Hepatocyte (in vitro differentiated cells): ENCODE measurements around the gene IL22RA1. TPM values are rescaled to one million over a fixed set of nuclear protein-coding genes. Genes with fewer than 3 reads are reported as not detected.

ENCODE experiments used
- DNase-seq: peaks from one replicate; pipeline ENCODE4 v3.0.0-alpha.2; 2016; ENCODE audit warnings: low spot score
- H2AFZ ChIP-seq: fragments of 200-600 bp; sonication (generic); 2 replicates; pipeline ENCODE4 v1.6.0; 2016; ENCODE audit warnings: antibody characterized with exemption, mild to moderate bottlenecking
- H3K27ac ChIP-seq: fragments of 200-600 bp; sonication (generic); 2 replicates; pipeline ENCODE4 v1.5.1; 2016; ENCODE audit warnings: mild to moderate bottlenecking
- H3K27me3 ChIP-seq: fragments of 200-600 bp; sonication (generic); 2 replicates; pipeline ENCODE4 v1.6.1; 2016
- H3K36me3 ChIP-seq: fragments of 200-600 bp; sonication (generic); replicated peaks from 2 replicates; pipeline ENCODE4 v1.5.1; 2016; ENCODE audit warnings: low read depth; ENCODE audit not compliant: insufficient read depth
- H3K4me1 ChIP-seq: fragments of 200-600 bp; sonication (generic); 2 replicates; pipeline ENCODE4 v1.5.1; 2016; ENCODE audit warnings: mild to moderate bottlenecking, moderate library complexity; ENCODE audit not compliant: insufficient read depth
- H3K4me2 ChIP-seq: fragments of 200-600 bp; sonication (generic); 2 replicates; pipeline ENCODE4 v1.6.0; 2016
- H3K4me3 ChIP-seq: fragments of 200-600 bp; sonication (generic); 2 replicates; pipeline ENCODE4 v1.5.1; 2016; ENCODE audit warnings: mild to moderate bottlenecking
- H3K79me2 ChIP-seq: fragments of 200-600 bp; sonication (generic); 2 replicates; pipeline ENCODE4 v1.6.0; 2017; ENCODE audit warnings: mild to moderate bottlenecking
- H3K9me2 ChIP-seq: fragments of 200-600 bp; sonication (generic); replicated peaks from 2 replicates; pipeline ENCODE4 v1.6.0; 2017; ENCODE audit warnings: mild to moderate bottlenecking; ENCODE audit not compliant: insufficient read depth
- H3K9me3 ChIP-seq: fragments of 200-600 bp; sonication (generic); 2 replicates; pipeline ENCODE4 v1.5.1; 2016; ENCODE audit warnings: low read depth, mild to moderate bottlenecking
- H4K20me1 ChIP-seq: fragments of 200-600 bp; sonication (generic); 2 replicates; pipeline ENCODE4 v1.6.0; 2016; ENCODE audit warnings: mild to moderate bottlenecking; ENCODE audit not compliant: insufficient read depth, poor library complexity, severe bottlenecking
- EZH2 ChIP-seq: fragments of 200-600 bp; sonication (generic); IDR thresholded peaks from 2 replicates; pipeline ENCODE4 v1.6.1; 2016; ENCODE audit warnings: antibody characterized with exemption, mild to moderate bottlenecking, borderline replicate concordance
- EZH2phosphoT487 ChIP-seq: fragments of 200-600 bp; sonication (generic); IDR thresholded peaks from one replicate; pipeline ENCODE4 v1.6.1; 2018; ENCODE audit warnings: antibody characterized with exemption, mild to moderate bottlenecking, low read depth, moderate library complexity; ENCODE audit not compliant: unreplicated experiment, severe bottlenecking
- WGBS: methylation state at CpG from one replicate; pipeline ENCODE4 v1.1.6; 2016; ENCODE audit warnings: low lambda C conversion rate; ENCODE audit errors: missing lambda C conversion rate; 5-methylcytosine and 5-hydroxymethylcytosine counted together
- polyA plus RNA-seq: library from polyadenylated mRNA; unstranded; fragments of >200 nt; fragmentation: Nextera tagmentation; extraction: Ambion mirVana; gene quantifications from 2 replicates; pipeline ENCODE4 v1.2.1, GENCODE V29; 2016
- total RNA-seq: library from RNA; depleted of rRNA; stranded (reverse); fragments of >200 nt; gene quantifications from 2 replicates; pipeline ENCODE4 v1.2.3, GENCODE V29; 2014
- TF ChIP-seq, protein P1 (sequence below): fragments of 200-600 bp; sonication (generic); IDR thresholded peaks from 2 replicates; pipeline ENCODE4 v1.5.1; 2016; ENCODE audit warnings: antibody characterized with exemption, mild to moderate bottlenecking; ENCODE audit not compliant: poor library complexity

Gene IL22RA1
- total and polyA plus RNA-seq, 2 experiments from 2014 or later, result 6.1 to 8.2 TPM

DNA sequence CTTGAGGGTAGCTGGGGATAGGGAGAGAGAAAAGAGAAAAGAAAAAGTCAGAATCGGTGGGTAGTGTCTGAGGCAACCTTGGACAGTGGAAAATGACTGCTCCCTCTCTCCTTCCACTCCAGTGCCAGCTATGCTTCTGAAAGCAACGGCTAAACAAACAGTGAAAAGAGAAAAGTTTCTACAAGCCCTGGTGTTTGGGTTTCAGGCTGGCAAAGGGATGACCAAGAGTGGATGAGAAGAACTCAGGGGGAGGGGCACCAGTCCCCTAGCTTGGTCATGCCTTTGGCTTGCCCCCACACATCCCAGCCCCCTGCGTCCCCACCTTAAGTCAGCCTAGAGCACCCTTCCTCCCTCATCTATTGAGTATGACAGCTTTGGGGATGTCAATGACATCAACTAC is 8.6 kb downstream of the IL22RA1 start:
- Histone ChIP-seq H4K20me1 (no peaks in the 10 kb centered on the region), H3K9me2 (no peaks in the 10 kb centered on the region), H2AFZ (no peak overlapping the region), H3K36me3 (no peaks in the 10 kb centered on the region), H3K4me3 (no peak overlapping the region), H3K27ac (no peak overlapping the region), H3K27me3 (no peaks in the 10 kb centered on the region), H3K4me1 (no peaks in the 10 kb centered on the region), H3K4me2 (no peak overlapping the region), H3K9me3 (no peaks in the 10 kb centered on the region), H3K79me2 (no peaks in the 10 kb centered on the region)
- TF ChIP-seq EZH2 (no peak), EZH2phosphoT487 (no peak)
- TF ChIP-seq, protein P1, sequence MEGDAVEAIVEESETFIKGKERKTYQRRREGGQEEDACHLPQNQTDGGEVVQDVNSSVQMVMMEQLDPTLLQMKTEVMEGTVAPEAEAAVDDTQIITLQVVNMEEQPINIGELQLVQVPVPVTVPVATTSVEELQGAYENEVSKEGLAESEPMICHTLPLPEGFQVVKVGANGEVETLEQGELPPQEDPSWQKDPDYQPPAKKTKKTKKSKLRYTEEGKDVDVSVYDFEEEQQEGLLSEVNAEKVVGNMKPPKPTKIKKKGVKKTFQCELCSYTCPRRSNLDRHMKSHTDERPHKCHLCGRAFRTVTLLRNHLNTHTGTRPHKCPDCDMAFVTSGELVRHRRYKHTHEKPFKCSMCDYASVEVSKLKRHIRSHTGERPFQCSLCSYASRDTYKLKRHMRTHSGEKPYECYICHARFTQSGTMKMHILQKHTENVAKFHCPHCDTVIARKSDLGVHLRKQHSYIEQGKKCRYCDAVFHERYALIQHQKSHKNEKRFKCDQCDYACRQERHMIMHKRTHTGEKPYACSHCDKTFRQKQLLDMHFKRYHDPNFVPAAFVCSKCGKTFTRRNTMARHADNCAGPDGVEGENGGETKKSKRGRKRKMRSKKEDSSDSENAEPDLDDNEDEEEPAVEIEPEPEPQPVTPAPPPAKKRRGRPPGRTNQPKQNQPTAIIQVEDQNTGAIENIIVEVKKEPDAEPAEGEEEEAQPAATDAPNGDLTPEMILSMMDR, result no peak
- 88% methylated on average over 3 of the region's 3 CpGs for WGBS
- DNase-seq, result no peak

DNA sequence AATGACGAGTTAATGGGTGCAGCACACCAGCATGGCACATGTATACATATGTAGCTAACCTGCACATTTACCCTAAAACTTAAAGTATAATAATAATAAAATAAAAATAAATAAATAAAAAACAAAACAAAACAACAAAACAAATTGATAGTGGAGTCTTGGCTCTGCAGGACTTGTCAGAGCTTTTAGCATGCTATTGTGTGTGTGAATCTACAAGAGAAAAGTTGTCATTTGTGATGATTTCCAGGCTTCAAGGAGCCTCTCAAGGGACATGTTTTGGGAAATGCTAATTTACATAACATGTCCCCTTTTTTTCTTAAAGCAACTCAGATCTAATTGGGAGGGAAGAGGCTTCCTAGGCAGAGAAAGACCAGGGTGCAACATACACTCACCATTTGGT is 9.1 kb downstream of the IL22RA1 start:
- Histone ChIP-seq H3K9me2 (no peaks in the 10 kb centered on the region), H2AFZ (no peak overlapping the region), H3K79me2 (no peaks in the 10 kb centered on the region), H3K4me1 (no peaks in the 10 kb centered on the region), H3K27me3 (no peaks in the 10 kb centered on the region), H3K27ac (no peak overlapping the region), H4K20me1 (no peaks in the 10 kb centered on the region), H3K9me3 (no peaks in the 10 kb centered on the region), H3K4me2 (no peak overlapping the region), H3K36me3 (no peaks in the 10 kb centered on the region), H3K4me3 (no peak overlapping the region)
- WGBS, result 95% methylated on average over 1 of the region's 1 CpG
- TF ChIP-seq EZH2, result no peak
- TF ChIP-seq EZH2phosphoT487, result no peak
- TF ChIP-seq, protein P1, result no peak
- no peak for DNase-seq

DNA sequence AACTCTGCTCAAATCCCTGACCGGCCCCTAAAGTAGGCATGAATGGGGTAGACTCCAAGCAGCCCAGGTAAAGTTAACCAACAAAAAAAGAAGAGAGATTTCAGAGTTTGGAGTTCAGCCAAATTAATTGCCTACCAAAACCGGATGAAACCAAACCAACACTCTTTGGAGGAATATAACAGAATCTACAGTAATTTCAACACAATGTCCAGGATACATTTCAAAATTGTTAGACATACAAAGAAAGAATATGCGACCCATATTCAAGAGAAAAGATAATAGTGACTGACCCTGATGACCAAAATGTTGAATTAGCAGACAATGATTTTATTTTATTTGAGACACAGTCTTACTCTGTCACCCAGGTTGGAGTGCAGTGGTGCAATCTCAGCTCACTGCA is 12.6 kb downstream of the IL22RA1 start:
- Histone ChIP-seq H3K9me2 (no peaks in the 10 kb centered on the region), H2AFZ (no peak overlapping the region), H3K9me3 (no peaks in the 10 kb centered on the region), H3K27me3 (no peaks in the 10 kb centered on the region), H3K4me3 (no peak overlapping the region), H3K27ac (no peak overlapping the region), H3K79me2 (no peaks in the 10 kb centered on the region), H3K4me1 (no peaks in the 10 kb centered on the region), H3K36me3 (no peaks in the 10 kb centered on the region), H3K4me2 (no peak overlapping the region), H4K20me1 (no peaks in the 10 kb centered on the region)
- TF ChIP-seq, protein P1, result no peak
- no peak for TF ChIP-seq EZH2
- TF ChIP-seq EZH2phosphoT487, result no peak
- WGBS, result 94% methylated on average over 3 of the region's 3 CpGs
- no peak for DNase-seq

DNA sequence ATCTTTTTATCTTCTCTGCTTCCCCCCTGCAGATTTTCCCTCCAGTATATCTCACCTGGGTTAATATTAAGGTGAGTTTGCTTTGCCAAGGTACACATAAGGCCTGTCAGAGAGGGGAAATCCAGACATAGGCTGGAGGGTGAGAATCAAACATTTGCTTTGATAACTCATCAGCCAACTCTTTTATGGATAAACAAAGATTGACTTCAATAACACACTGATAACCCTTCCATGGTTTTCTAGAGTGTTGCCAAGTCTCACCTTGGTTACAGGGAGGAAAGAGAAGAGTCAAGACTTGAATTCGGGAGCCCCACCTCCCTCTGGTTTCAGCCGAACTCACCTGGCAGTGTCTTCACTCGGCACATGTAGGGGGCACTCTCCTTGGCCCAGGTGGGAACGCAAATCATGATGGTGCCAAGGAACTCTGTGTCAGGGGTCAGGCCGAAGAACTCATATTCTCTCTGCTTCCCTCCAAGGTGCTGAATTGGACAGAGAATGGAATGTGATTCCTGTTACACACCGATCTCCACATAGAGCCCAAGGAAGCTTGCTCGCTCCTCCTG is 15.1 kb downstream of the IL22RA1 start:
- Histone ChIP-seq H3K27ac (no peak overlapping the region), H3K4me1 (no peaks in the 10 kb centered on the region), H3K79me2 (no peaks in the 10 kb centered on the region), H4K20me1 (no peaks in the 10 kb centered on the region), H3K4me2 (no peak overlapping the region), H3K9me2 (no peaks in the 10 kb centered on the region), H3K27me3 (no peaks in the 10 kb centered on the region), H3K9me3 (no peaks in the 10 kb centered on the region), H3K4me3 (no peak overlapping the region), H2AFZ (no peak overlapping the region), H3K36me3 (no peaks in the 10 kb centered on the region)
- no peak for DNase-seq
- 83% methylated on average over 7 of the region's 7 CpGs for WGBS
- TF ChIP-seq, protein P1, result no peak
- TF ChIP-seq EZH2, result no peak
